Activated CD8-positive, alpha-beta memory T cell treated with anti-CD3 and anti-CD28 coated beads for 1 hour (primary cell): Measurements from ENCODE around the gene FRMD4A.

Experiments used
- DNase-seq, 2 donors: peaks; one replicate each; pipeline ENCODE4 v3.0.0-alpha.2; 2020; ENCODE audit warnings: low read depth in 1 of 2; ENCODE audit errors: extremely low read depth in 1 of 2

Gene FRMD4A

GRCh38 chr10:13637303-13637856, 693.3 kb downstream of the FRMD4A start:
- DNase-seq: no peak

DNA sequence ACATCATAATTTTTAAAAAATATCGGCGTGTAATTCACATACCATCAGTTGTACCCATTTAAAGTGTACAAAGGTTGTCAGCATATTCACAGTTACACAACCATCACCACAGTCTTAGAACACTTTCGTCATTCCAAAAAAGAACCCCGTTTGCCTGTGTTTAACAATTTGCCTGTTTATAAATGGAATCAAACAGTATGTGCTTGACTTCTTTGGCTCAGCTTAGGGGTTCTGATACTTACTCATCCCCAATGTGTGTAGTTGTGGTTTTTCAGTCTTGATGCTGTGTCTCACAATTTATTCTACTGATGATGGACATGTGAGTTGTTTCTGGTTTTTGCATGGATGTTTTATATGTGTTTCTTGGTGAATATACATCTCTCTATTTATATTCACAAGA, 693.9 kb downstream of the FRMD4A start:
- DNase-seq: no peak

GRCh38 chr10:13634207-13634606, 696.5 kb downstream of the FRMD4A start:
- DNase-seq: no peak

GRCh38 chr10:13633689-13634088, 697.0 kb downstream of the FRMD4A start:
- DNase-seq: no peak

- DNase-seq: no peak
Observed at GRCh38 chr10:13632884-13633440, 697.8 kb downstream of the FRMD4A start.

DNA sequence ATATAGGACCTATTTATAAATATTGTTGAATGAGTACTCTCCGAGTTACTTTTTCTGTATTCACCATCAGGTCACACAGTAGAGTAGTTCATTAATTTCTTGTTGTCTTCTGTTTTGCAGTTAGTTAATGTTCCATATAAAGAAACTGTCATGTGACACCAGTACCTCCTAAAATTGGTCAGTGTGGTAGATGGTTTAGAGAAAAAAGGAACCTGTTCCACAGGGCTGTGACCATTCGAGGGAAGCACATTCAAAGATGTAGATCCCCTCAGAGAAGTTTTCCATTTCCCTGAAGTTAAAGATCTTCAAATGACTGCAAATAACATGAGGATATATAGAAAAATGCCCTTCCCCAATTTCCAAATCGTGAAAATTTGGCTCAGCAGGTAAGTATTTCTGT, 698.3 kb downstream of the FRMD4A start:
- no peak for DNase-seq

GRCh38 chr10:13631594-13631993, 699.1 kb downstream of the FRMD4A start:
- no peak for DNase-seq

GRCh38 chr10:13630231-13630630, 700.5 kb downstream of the FRMD4A start:
- no peak for DNase-seq

DNA sequence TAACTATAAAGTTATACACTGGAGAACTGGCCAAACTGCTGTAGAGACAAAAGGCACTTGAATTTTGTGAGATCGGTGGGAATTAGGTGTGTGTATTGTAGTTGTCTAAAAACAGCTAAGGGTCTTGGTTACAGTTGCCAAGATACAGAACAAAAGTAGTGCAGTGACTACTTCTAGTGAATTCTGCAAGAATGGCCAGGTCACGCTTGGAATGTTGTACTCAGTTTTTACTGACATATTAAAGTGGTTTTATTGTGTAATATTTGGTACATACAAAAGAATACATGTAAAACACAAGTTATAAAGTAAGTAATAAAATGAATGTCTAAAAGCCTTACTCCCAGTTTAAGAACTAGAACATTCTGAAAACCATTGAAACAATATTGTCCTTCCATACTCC, 701.6 kb downstream of the FRMD4A start:
- DNase-seq: no peak

- no peak for DNase-seq
Observed at GRCh38 chr10:13628661-13629060, 702.1 kb downstream of the FRMD4A start.

DNA sequence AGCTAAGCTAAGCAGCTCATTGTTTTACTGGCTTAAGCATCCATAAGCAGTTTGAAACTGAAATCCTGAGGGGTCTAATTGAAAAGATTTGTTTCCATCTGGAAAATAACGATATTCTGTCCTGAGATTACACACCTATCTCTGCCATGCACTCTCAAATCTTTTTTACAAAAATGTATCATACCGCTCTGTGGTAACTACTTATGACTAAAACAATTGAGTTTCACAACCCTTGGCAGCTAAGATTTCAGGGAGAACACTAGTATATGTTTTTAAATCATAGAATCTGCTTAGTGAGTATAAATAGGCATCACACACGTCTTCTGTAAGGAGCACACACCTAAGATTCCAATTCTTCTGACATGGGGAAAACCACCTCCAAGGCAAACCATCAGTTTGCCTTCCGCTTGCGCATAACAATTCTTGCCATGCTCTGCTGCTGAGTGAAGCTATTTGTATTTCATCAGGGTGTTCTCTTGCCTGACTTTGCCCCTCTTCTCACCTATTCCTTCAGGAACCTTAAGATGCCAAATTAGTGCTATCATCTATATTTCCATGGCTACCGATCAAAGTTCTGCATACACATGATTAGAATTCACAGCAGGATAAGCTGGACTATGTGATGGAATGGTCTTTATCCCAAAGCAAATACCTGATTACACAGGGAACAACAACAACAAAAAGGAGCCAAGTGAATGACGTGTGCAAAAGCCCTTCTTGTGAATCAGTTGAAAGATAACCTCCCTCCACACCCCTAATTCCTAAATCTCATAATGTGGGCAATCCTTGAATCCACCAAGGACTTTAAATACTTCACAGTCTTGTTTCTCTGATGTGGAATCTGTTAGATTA, 703.0 kb downstream of the FRMD4A start:
- DNase-seq: no peak

GRCh38 chr10:13624630-13625029, 706.1 kb downstream of the FRMD4A start:
- DNase-seq: no peak

DNA sequence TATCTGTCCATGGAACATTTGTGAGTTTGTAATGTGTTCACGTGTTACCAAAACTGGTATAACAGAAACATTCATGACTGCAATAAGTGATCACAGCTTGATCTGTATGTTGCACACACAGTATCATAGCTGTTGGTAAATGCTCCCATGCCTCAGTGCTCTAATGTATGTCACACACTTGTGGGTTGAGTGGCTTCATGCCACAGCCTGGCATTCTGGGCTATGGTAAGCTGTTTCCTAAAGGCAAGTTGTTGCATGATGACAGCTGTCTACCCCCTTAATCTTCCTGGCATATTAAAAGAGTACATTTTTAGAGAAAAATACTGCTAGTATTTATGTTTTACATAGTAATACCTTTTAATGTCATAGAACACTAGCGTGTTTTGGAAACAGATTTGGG, 708.8 kb downstream of the FRMD4A start:
- DNase-seq: no peak

- no peak for DNase-seq
Observed at GRCh38 chr10:13617116-13617515, 713.6 kb downstream of the FRMD4A start.

GRCh38 chr10:13615650-13616300, 714.9 kb downstream of the FRMD4A start:
- no peak for DNase-seq

GRCh38 chr10:13614530-13615332, 716.0 kb downstream of the FRMD4A start:
- no peak for DNase-seq

GRCh38 chr10:13613519-13613918, 717.2 kb downstream of the FRMD4A start:
- no peak for DNase-seq

DNA sequence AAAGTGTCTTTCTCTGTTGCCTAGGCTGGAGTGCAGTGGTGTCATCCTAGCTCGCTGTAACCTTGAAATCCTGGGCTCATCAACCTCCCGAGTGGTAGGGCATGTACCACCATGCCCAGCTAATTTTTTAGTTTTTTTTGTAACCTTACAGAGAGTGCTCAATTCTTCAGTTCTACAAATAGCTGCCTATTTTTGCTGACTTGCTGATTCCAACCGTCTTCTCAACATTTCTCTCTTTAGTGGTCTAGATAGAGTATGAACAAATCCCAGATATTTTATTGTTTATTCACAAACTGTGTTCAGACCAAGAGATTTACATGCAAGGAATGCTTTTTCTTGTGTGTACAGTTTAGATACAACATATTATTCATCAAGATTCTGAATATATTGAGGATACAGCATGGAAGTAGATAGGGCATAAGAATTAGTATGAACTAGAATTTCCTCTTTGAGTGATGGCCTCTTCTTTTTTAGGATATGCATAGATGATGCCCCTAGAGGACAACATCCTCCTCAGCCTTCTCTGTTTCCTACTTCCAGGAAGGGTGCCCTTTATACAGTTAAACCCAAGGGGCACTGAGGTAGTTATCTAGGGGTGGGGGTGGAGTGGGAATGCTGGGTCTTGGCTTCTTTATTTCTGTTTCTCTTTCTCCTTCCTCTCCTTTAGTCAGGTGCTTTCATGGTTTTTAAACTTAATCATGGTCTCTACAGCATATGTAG, 717.9 kb downstream of the FRMD4A start:
- DNase-seq: no peak

DNA sequence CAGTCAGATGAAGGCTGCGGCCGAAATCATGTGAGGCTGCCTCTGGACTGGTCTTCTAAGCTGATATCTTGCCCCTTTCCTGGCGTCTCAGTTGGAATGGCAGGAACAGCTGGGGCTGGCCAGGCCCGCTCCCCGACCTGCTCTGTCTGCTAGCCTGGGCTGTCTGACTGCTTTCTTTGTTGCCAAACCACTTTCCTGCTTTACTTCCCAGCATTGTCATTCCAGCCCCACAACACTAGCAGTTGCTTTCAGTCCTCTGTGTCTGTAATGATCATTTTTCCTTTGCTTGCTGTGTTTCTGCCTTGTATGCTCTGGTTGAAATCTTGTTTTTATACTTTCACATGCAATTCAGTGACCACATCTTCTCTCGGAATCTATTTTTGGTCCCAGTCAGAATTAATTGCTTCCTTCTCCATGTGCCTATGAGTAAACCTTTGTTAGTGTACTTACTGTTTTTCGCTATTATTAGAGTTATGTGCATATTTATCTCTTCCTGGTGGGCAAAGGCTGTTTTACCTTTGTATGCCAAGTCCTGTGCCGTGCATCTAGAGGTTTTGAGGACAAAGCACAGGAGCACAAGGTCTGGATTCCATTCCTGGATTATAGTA, 722.4 kb downstream of the FRMD4A start:
- no peak for DNase-seq
